B cell (primary cell): ENCODE data around the gene NUTM2G. TPM values are rescaled to one million over a fixed set of nuclear protein-coding genes. Genes with fewer than 3 reads are reported as not detected.
"Not testable (repeated sequence)": the region's sequence is repeated elsewhere in the genome, so short reads cannot be mapped to it uniquely, and the experiment has no call there.

Source experiments
- ATAC-seq: fragments of 200-7000 bp; cut with Tn5 transposase; one replicate; pipeline ENCODE4 v1.10.0; 2021; ENCODE audit warnings: low read depth, mild to moderate bottlenecking, moderate number of reproducible peaks, moderate library complexity
- CTCF ChIA-PET: fragments of 350-600 bp; sonication (Branson Sonifier 250); formaldehyde crosslinking; loops from one replicate; lab custom pipeline; 2021; ENCODE audit warnings: antibody characterized with exemption, inconsistent platforms; lab: Charles Lee
- POLR2A ChIA-PET: fragments of 350-600 bp; sonication (Branson Sonifier 250); formaldehyde crosslinking; loops from one replicate; lab custom pipeline; 2021; ENCODE audit warnings: antibody characterized with exemption; lab: Charles Lee
- DNase-seq: peaks from one replicate; pipeline ENCODE4 v3.0.0; 2013
- H2AFZ ChIP-seq: 2 replicates; pipeline ENCODE4 v1.6.1; 2012; ENCODE audit warnings: mild to moderate bottlenecking, low read depth, low read length; ENCODE audit not compliant: insufficient read depth, poor library complexity, severe bottlenecking
- H3K27ac ChIP-seq, 2 donors: 1 replicate in 1 of 2; 2 replicates in 1 of 2; pipeline ENCODE4 v1.5.1; 2012 to 2013; ENCODE audit warnings: low read length in 2 of 2, mild to moderate bottlenecking in 2 of 2, moderate library complexity in 1 of 2
- H3K27me3 ChIP-seq, 4 experiments: fragments of 200-600 bp in 1 of 4; sonication (generic) in 1 of 4; replicated peaks in 1 of 4; 1 replicate in 2 of 4; 2 replicates in 2 of 4; pipeline versions ENCODE4 v1.6.1 to v1.7.0; 2013 to 2016; ENCODE audit warnings: low read length in 3 of 4, mild to moderate bottlenecking in 2 of 4, mixed read lengths in 1 of 4, moderate library complexity in 1 of 4; ENCODE audit not compliant: insufficient read depth in 4 of 4, control insufficient read depth in 3 of 4; ENCODE audit errors: control extremely low read depth in 1 of 4
- H3K36me3 ChIP-seq, 2 experiments: replicated peaks in 1 of 2; 1 replicate in 1 of 2; 2 replicates in 1 of 2; pipeline versions ENCODE4 v1.6.1 to v1.7.1; 2013; ENCODE audit warnings: low read length in 1 of 2; ENCODE audit not compliant: insufficient read depth in 2 of 2, control insufficient read depth in 1 of 2; ENCODE audit errors: control extremely low read depth in 1 of 2, extremely low read depth in 1 of 2
- H3K4me1 ChIP-seq, 2 donors: fragments of 200-600 bp in 1 of 2; sonication (generic) in 1 of 2; 1 replicate in 1 of 2; 2 replicates in 1 of 2; pipeline versions ENCODE4 v1.5.1 to v1.6.1; 2013 to 2017; ENCODE audit warnings: low read length in 2 of 2; ENCODE audit not compliant: control insufficient read depth in 2 of 2, insufficient read depth in 2 of 2
- H3K4me2 ChIP-seq: replicated peaks from 2 replicates; pipeline ENCODE3; 2012; ENCODE audit warnings: mild to moderate bottlenecking, low read depth, low read length; ENCODE audit not compliant: poor library complexity, severe bottlenecking
- H3K4me3 ChIP-seq, 5 experiments: fragments of 200-600 bp in 1 of 5; sonication (generic) in 1 of 5; 1 replicate in 3 of 5; 2 replicates in 2 of 5; pipeline versions ENCODE4 v1.5.1 to v1.7.0; 2011 to 2016; ENCODE audit warnings: low read length in 4 of 5, mild to moderate bottlenecking in 4 of 5, low read depth in 2 of 5, control low read depth in 1 of 5, moderate library complexity in 1 of 5; ENCODE audit not compliant: insufficient read depth in 1 of 5; ENCODE audit errors: control extremely low read depth in 1 of 5, extremely low read depth in 1 of 5
- H3K79me2 ChIP-seq: fragments of 200-600 bp; sonication (generic); one replicate; pipeline ENCODE4 v1.6.0; 2016; ENCODE audit warnings: low read length; ENCODE audit not compliant: control insufficient read depth, insufficient read depth
- H3K9ac ChIP-seq: fragments of 200-600 bp; sonication (generic); 2 replicates; pipeline ENCODE4 v1.6.1; 2017; ENCODE audit warnings: mild to moderate bottlenecking, low read length, moderate library complexity
- H3K9me3 ChIP-seq, 3 donors: one replicate each; pipeline versions ENCODE4 v1.6.1 to v1.7.1; 2013; ENCODE audit warnings: low read length in 2 of 3; ENCODE audit not compliant: control insufficient read depth in 2 of 3, insufficient read depth in 1 of 3; ENCODE audit errors: control extremely low read depth in 1 of 3
- H4K20me1 ChIP-seq: 2 replicates; pipeline ENCODE4 v1.6.0; 2012; ENCODE audit warnings: mild to moderate bottlenecking, low read length; ENCODE audit not compliant: insufficient read depth, control insufficient read depth, poor library complexity, severe bottlenecking
- H3K27ac Mint-ChIP-seq: one replicate; pipeline ENCODE4 v1.8.0; 2021; ENCODE audit warnings: mixed read lengths
- H3K27me3 Mint-ChIP-seq: one replicate; pipeline ENCODE4 v1.8.0; 2021; ENCODE audit warnings: mixed read lengths
- H3K4me1 Mint-ChIP-seq: one replicate; pipeline ENCODE4 v1.8.0; 2021; ENCODE audit warnings: mixed read lengths
- H3K4me3 Mint-ChIP-seq: one replicate; pipeline ENCODE4 v1.8.0; 2021; ENCODE audit warnings: mixed read lengths
- H3K9me3 Mint-ChIP-seq: one replicate; pipeline ENCODE4 v1.8.0; 2022; ENCODE audit warnings: mixed read lengths; ENCODE audit not compliant: insufficient read depth
- WGBS: methylation state at CpG from one replicate; pipeline ENCODE4 v1.1.5; 2013; ENCODE audit warnings: missing lambda C conversion rate; ENCODE audit not compliant: insufficient coverage; 5-methylcytosine and 5-hydroxymethylcytosine counted together
- intact Hi-C: fragments of 100-400 bp; cut with micrococcal nuclease; formaldehyde crosslinking; loops from one replicate; pipeline ENCODE4 v1.10.0; 2022
- polyA plus RNA-seq: library from polyadenylated mRNA; depleted of rRNA; stranded (reverse); fragments of >200 nt; gene quantifications from 2 replicates; pipeline ENCODE4 v1.2.3, GENCODE V29; 2012
- total RNA-seq, 2 donors: library from RNA; stranded (reverse); fragments of 120-200 nt in 1 of 2; gene quantifications; 1 replicate in 1 of 2; 2 replicates in 1 of 2; pipeline versions ENCODE4 v1.2.3 to v1.2.4, GENCODE V29; 2013 to 2022

The NUTM2G gene
- total and polyA plus RNA-seq, 2 donors (not counting 1 experiment from before 2014, with no cell fraction given) = not detected

- H3K27me3 ChIP-seq, H3K4me2 ChIP-seq, H3K9ac ChIP-seq, DNase-seq, intact Hi-C loops, H2AFZ ChIP-seq, H3K9me3 Mint-ChIP-seq, H3K27ac Mint-ChIP-seq, H3K36me3 ChIP-seq, H3K4me1 Mint-ChIP-seq, ATAC-seq, H3K27ac ChIP-seq, CTCF ChIA-PET, H4K20me1 ChIP-seq, H3K4me1 ChIP-seq, H3K27me3 Mint-ChIP-seq, H3K9me3 ChIP-seq, H3K4me3 Mint-ChIP-seq, H3K79me2 ChIP-seq, POLR2A ChIA-PET, H3K4me3 ChIP-seq: not testable (repeated sequence)
- no CpG with 5 or more reads among the region's 14 CpGs for WGBS
Measured at GRCh38 chr9:96934097-96934496, 5.5 kb downstream of the NUTM2G start.

GRCh38 chr9:96934706-96935105 lies 6.1 kb downstream of the NUTM2G start:
- H3K4me1 Mint-ChIP-seq, H3K27me3 ChIP-seq, H3K9me3 ChIP-seq, H3K4me2 ChIP-seq, intact Hi-C loops, H3K36me3 ChIP-seq, H3K27me3 Mint-ChIP-seq, H3K4me3 Mint-ChIP-seq, H3K9me3 Mint-ChIP-seq, H3K4me3 ChIP-seq, H3K79me2 ChIP-seq, CTCF ChIA-PET, H3K27ac Mint-ChIP-seq, H2AFZ ChIP-seq, H3K9ac ChIP-seq, H3K27ac ChIP-seq, H4K20me1 ChIP-seq, DNase-seq, POLR2A ChIA-PET, H3K4me1 ChIP-seq, ATAC-seq: not testable (repeated sequence)
- WGBS = no CpG with 5 or more reads among the region's 5 CpGs

GRCh38 chr9:96935401-96935800 lies 6.8 kb downstream of the NUTM2G start:
- H3K4me3 Mint-ChIP-seq, H3K4me1 ChIP-seq, H3K4me3 ChIP-seq, H3K9me3 Mint-ChIP-seq, H3K9me3 ChIP-seq, H3K4me1 Mint-ChIP-seq, ATAC-seq, H3K27ac ChIP-seq, intact Hi-C loops, H3K27ac Mint-ChIP-seq, H3K79me2 ChIP-seq, CTCF ChIA-PET, H4K20me1 ChIP-seq, H3K4me2 ChIP-seq, DNase-seq, H2AFZ ChIP-seq, POLR2A ChIA-PET, H3K27me3 Mint-ChIP-seq, H3K36me3 ChIP-seq, H3K27me3 ChIP-seq, H3K9ac ChIP-seq: not testable (repeated sequence)
- WGBS = 97% methylated on average over 10 of the region's 15 CpGs

- ATAC-seq, H3K79me2 ChIP-seq, CTCF ChIA-PET, H3K9me3 Mint-ChIP-seq, H3K4me1 ChIP-seq, H3K9me3 ChIP-seq, H2AFZ ChIP-seq, H3K9ac ChIP-seq, H4K20me1 ChIP-seq, intact Hi-C loops, H3K27ac Mint-ChIP-seq, H3K27ac ChIP-seq, H3K36me3 ChIP-seq, H3K4me1 Mint-ChIP-seq, H3K4me3 ChIP-seq, H3K27me3 Mint-ChIP-seq, H3K4me3 Mint-ChIP-seq, H3K4me2 ChIP-seq, DNase-seq, H3K27me3 ChIP-seq, POLR2A ChIA-PET: not testable (repeated sequence)
- WGBS = no CpG with 5 or more reads among the region's 3 CpGs
Measured at GRCh38 chr9:96937442-96937841, 8.8 kb downstream of the NUTM2G start.
